GM19324 (cell line): ENCODE results near the gene GSTM4.
A peak's percentile ranks its signal among the peaks of the same experiment; 100 is the strongest.
"Not testable (repeated sequence)": the region's sequence is repeated elsewhere in the genome, so short reads cannot be mapped to it uniquely, and the experiment has no call there.

Experiments
- ATAC-seq: cut with Tn5 transposase; IDR thresholded peaks from one replicate; pipeline ENCODE4 v1.9.1; 2021; ENCODE audit warnings: mild to moderate bottlenecking, moderate library complexity; ENCODE audit not compliant: unreplicated experiment, low FRiP score

GSTM4 gene

DNA sequence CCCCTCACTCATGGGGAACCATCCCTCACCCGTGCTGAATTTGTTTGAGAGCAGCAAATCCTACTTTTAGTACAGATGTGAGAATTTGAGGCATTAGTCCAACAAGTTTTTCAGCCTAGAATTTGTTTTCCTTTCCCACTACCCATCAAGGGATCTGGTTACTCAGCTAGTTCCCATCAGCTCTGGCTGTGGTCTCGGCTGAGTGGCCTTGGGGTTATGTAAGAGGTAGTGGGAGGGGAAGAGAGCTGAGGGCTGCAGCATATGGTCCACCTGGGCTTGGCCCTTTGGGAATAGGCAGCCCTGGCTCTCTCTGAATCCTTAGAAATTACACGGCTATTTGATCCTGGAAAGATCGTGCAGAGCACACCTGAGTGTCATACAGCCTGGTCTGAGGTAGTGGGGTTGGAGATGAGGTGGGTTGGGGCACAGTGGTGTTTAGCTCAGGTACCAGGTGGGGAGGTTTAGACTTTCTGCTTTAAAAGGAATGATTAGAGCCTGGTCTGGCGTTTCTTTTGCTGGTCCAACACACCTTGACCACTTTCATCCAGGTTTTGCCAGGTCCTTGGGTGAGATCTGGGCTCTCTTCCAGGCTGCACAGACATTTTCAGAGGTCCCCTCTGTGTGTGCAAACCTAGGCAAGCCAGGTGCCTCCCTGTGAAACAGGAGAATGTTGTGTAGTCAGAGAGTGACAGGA, 4.2 kb downstream of the GSTM4 start:
- ATAC-seq: no peak

DNA sequence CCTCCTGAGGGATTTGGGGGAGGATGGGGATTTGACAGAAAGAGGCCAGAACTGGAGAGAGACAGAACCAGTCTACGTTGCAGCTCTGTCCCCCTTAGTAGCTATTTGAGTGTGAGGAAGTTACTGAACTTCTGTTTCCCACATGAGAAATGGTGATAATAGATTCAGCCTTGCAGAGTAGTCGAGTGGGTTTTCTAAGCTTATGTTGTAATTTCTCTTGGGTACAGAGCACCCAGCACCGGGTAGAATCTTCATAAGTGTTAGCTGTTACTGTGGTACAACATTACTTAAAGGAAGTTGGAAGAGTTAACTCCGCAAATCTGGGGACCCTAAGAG, 4.8 kb downstream of the GSTM4 start:
- not testable (repeated sequence) for ATAC-seq

DNA sequence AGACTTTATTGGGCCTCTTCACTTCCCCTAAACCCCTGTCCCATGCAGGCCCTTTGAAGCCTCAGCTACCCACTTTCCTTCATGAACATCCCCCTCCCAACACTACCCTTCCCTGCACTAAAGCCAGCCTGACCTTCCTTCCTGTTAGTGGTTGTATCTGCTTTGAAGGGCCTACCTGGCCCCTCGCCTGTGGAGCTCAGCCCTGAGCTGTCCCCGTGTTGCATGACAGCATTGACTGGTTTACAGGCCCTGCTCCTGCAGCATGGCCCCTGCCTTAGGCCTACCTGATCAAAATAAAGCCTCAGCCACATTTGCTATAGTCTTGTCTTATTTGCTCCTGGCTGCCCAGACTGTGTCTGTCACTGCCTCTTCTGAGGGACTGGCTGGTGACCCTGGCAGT, 5.5 kb downstream of the GSTM4 start:
- ATAC-seq: no peak

DNA sequence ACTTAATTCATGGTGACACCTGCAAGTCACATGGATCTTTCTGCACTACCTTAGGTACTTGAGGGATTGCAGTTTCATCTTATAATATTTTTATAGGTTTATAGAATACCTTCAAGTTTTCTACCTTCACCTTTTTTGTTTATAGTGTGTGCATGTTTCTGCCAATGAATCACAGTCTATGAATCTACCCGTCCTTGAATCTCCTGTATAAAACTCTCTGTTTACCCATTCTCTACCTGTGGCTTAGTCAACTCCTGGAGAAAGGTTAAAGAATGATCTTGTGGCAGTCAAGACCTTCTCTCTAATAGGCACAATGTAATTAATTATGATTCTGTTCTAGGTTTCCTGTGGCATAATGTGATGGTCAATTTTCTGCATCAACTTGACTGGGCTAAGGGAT, 8.8 kb downstream of the GSTM4 start:
- ATAC-seq: no peak

DNA sequence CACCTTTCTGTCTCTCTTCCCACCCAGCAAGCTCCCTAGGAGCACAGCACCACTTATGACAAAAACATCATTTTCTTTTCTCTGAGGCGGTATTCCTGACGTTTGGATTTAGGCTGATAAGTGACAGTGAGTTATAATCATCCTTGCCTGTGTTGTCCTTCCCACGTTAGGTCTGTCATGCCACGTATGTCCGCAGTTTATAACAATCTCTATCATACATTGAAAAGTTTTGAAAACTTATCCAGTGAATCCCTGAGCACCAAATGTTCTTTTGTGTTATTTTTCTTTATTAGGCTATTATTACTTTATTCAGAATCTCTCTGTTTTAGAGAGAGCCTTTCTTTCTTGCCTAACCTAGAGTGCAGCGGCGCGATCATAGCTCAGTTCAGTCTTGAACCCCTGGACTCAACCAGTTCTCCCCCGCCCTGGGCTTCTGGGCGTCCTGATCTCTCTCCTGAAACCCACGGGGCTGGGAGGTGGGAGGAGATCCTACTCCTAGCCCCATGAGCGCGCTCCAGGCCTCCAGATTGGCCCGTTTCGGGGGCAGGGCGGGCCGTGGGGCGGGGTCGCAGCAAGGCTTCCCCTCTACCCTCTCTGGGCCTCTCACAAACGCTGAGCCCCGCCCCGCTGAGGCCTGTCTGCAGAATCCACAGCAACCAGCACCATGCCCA, 11.7 kb downstream of the GSTM4 start, which contains the start of gene GSTM2:
Gene GSTM2 (plus strand): TSS at position 606 of the 671 bp plus-strand sequence. CDS start 59 bp downstream, at position 665.
- ATAC-seq: peak; percentile 78

DNA sequence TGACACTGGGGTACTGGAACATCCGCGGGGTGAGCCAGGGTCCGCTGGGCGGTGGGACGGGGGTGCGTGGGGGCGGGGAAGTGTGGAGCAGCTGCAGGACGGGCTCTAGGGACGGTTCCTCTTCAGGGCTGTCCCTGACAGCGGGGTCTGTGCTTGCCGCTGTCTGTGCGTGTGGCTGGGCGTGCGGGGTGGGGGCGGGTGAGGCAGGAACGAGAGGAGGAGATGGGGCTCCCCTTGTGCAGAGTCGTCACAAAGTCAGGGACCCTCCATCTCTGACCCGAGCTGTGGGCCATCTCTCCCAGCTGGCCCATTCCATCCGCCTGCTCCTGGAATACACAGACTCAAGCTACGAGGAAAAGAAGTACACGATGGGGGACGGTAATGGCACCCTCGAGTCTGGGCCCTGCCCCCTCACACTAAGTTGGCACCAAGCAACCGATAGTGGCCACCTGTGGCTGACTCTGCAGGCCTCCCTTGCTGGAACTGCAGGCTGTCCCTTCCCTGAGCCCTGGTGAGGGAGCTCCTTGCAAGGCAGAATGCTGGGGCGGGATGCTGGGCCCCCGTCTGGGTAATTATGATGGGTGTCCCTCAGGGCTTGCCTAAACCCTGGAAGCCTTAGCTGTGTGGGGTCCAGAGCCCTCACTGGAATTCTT, 12.3 kb downstream of the GSTM4 start:
- ATAC-seq: no peak

DNA sequence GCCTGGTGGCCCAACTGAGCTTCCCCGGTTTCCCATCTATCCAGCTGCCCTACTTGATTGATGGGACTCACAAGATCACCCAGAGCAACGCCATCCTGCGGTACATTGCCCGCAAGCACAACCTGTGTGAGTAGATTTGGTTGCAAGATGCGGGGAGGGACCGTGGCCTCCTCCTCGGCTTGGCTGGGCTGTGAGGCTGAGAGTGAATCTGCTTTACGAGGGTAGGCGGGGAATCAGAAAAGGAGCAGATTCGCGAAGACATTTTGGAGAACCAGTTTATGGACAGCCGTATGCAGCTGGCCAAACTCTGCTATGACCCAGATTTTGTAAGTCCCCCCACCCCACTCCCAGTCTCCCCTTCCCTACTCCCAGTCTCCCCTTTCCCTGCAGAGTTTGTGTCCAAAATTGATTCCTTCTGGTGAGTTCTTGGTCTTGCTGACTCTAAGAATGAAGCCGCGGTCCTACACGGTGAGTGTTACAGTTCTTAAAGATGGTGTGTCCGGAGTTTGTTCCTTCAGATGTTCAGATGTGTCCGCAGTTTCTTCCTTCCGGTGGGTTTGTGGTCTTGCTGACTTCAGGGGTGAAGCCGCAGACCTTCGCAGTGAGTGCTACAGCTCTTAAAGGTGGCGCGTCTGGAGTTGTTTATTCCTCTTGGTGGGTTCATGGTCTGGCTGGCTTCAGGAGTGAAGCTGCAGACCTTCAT, 13.5 kb downstream of the GSTM4 start:
- ATAC-seq: no peak

DNA sequence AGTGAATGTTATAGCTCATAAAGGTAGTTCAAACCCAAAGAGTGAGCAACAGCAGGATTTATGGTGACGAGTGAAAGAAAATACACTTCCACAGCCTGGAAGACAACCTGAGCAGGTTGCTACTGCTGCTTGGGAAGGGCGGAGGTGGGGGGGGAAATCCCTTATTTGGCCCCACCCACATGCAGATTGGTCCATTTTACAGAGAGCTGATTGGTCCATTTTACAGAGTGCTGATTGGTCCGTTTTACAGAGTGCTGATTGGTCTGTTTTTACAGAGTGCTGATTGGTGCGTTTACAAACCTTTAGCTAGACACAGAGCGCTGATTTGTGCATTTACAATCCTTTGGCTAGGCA, 14.0 kb downstream of the GSTM4 start:
- ATAC-seq: not testable (repeated sequence)

DNA sequence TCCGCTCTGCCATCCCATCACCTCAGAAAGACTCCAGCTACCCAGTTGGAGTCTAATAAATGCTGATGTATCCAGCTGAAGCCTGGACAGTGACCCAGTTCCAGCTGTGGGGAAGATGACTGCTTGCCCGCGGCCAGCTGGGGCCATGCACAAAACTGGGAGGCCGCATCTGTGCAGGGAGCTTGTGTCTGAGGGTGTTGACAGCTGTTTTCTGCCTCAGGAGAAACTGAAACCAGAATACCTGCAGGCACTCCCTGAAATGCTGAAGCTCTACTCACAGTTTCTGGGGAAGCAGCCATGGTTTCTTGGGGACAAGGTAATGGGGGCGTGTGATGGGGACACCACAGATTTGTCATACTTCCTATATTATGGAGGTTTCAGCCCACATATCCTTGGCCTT, 15.2 kb downstream of the GSTM4 start:
- no peak for ATAC-seq

DNA sequence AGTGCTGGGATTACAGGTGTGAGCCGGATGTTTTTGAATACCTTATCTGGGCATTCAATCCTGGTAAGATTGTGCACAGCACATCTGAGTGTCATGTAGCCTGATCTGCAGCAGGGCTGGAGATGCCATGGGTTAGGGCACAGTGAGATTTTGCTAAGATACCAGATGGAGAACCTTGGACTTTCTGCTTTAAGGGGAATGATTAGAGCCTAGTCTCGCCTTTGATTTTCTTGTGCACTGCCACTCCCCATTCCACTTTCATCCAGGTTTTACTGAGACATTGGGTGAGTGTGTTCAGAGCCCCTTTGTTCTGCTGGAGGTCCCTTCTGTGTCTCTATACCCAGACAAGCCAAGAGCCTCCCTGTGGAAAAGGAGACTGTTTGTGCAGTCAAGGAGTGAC, 18.0 kb downstream of the GSTM4 start:
- ATAC-seq: not testable (repeated sequence)

DNA sequence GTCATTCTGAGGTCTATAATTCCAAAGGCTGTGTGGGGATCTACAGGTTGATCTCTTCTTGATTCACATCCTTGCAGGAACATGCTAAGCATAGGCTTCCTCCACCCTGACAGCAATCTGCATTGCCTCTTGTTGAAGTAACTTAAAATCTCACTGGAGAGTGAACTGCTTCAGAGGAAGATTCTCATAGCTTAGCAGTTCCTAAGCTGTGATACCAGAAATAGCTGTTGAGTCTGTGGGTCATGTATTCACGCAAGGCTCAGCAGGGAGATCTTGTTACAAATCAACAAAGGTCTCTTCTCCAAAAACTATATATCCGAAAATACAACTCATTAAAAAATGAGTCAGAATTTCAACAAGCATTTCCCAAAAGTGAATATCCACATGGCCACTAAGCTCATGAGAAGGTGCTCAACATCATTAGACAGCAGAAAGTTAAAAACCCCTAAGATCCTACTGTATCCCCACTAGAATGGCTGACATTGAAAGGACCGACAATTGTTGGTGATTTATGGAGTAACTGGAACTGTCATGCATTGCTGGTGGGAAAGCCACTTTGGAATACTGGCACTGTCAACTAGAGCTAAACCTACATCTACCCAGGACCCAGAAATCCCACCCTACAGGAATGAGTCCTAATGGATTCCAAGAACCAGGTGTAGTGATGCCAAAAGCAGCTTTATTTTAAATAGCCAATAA, 20.9 kb downstream of the GSTM4 start:
- ATAC-seq: not testable (repeated sequence)

DNA sequence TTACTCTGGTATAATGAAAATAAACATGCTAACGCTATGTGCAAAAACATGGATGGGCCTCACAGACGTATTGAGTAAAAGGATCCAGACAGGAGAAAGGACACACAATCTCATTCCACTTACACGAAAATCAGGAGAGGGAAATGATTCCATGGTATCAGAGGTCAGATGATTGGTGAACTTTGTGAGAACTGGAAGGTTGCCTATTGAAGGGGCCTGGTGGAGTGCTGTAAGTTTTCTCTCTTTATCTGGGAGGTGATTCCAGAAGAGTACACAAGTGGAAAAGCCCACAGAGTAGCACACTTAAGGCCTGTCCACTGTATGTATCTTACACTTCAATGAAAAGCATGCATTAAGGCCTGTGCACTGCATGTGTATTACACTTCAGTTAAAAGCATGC, 21.6 kb downstream of the GSTM4 start:
- no peak for ATAC-seq

DNA sequence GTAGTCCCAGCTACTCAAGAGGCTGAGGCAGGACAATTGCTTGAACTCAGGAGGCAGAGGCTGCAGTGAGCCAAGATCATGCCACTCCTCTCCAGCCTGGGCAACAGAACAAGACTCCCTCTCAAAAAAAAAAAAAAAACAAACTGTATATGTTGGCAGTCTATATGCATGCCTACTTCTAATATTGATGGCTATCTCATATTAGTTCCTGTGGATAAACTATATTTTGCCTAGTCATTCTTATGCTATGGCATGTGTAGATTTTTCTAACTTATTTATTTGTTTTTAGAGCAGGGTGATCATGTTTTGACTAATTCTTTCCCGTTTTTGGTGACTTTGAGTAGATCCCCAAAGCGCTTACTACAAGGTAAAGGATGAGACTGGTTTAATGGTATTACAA, 22.7 kb downstream of the GSTM4 start:
- ATAC-seq: not testable (repeated sequence)

DNA sequence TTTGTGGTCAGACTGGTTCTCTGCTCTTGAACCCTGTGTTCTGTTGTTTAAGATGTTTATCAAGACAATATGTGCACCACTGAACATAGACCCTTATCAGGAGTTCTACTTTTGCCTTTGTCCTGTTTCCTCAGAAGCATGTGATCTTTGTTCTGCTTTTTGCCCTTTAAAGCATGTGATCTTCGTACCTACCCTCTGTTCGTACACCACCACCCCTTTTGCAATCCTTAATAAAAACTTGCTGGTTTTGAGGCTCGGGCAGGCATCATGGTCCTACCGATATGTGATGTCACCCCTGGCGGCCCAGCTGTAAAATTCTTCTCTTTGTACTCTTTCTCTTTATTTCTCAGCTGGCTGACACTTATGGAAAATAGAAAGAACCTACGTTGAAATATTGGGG, 28.9 kb downstream of the GSTM4 start:
- ATAC-seq: not testable (repeated sequence)

DNA sequence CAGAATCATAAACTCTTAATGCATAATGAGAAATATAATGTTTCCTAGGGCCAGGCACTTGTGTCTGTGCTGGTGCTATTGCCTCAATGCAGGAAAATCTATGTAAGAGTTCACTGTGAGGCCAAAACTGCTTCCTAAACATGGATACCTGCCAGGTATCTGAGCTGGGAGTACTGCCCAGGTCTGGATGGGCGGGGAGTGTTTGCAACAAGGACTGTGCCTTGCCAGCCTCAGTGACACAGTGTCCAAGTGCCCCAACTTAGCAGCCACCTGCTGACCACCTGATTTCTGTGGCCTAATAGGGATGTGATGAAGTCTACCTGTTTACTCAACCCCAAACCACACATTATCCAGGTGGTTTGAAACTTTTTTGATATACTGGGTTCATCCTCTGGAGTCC, 29.5 kb downstream of the GSTM4 start:
- not testable (repeated sequence) for ATAC-seq

DNA sequence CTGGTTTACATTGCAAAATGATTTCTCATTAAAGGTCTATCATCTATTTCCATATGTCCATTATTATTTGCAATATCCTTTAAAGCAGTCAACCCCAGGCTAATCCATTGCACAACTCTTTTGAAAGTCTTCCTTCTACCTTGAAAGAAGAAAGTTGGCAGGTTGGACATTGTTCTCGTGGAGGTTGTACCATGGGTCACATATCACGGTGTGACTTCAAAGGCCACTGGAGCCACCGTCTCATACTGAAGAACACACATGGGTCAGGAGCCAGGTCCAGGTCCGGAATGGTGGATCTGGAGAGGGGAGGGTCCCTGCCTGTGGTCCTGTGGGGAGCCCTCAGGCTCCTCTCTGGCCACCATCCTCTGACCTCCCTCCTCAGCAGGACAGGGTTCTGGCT, 30.0 kb downstream of the GSTM4 start:
- not testable (repeated sequence) for ATAC-seq

DNA sequence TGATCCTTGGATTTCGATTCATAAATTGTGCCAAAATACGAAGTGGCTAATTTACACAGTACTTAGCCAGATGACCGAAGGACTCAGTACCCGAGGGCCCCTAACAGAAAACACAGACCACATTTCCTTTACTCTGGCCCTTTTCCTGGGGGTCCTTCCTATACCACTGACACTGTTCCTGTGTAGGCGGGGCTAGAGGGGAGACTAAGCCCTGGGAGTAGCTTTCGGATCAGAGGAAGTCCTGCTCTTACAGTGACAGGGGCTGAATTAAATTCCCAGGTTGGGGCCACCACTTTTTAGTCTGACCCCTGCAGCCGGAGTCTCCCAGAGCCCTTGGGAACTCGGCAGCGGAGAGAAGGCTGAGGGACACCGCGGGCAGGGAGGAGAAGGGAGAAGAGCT, 31.2 kb downstream of the GSTM4 start:
- ATAC-seq: not testable (repeated sequence)

DNA sequence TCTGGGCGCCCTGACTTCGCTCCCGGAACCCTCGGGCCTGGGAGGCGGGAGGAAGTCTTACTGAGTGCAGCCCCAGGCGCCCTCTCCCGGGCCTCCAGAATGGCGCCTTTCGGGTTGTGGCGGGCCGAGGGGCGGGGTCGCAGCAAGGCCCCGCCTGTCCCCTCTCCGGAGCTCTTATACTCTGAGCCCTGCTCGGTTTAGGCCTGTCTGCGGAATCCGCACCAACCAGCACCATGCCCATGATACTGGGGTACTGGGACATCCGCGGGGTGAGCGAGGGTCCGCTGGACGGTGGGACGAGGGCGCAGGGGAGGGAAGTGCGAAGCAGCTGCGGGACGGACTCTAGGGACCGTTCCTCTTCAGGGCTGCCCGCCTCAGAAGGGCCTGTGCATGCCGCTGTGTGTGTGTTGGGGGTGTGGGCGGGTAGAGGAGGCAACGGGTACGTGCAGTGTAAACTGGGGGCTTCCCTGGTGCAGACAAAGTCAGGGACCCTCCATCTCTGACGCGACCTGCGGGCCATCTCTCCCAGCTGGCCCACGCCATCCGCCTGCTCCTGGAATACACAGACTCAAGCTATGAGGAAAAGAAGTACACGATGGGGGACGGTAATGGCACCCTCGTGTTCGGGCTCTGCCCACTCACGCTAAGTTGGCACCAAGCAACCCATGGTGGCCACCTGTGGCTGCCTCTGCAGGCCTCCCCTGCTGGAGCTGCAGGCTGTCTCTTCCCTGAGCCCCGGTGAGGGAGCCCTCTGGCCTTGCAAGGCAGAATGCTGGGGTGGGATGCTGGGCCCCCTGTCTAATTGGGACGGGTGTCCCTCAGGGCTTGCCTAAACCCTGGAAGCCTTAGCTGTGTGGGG, 32.0 kb downstream of the GSTM4 start, which contains the start of gene GSTM1:
Gene GSTM1 (plus strand): TSS at position 177 of the 859 bp plus-strand sequence. CDS start 57 bp downstream, at position 234.
- ATAC-seq: peak; percentile 90

DNA sequence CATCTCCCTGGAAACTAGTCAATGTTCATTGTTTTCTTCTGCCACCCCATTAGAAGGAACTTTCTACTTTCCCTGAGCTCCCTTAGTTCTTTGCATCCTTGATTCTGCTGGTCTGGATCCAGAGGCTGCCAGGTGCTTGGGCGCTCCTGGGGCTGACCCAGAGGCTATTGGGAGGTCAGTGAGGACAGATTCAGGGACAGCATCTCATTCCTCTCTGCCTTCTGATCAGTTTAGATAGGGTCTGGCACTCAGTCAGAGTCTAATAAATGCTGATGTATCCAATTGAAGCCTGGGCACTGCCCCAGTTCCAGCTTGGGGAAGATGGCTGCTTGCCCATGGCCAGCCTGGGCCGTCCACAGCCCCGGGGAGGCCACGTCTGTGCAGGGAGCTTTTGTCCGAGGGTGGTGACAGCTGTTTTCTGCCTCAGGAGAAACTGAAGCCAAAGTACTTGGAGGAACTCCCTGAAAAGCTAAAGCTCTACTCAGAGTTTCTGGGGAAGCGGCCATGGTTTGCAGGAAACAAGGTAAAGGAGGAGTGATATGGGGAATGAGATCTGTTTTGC, 34.0 kb downstream of the GSTM4 start:
- no peak for ATAC-seq
